Cerebellar nuclear complex (tissue), 1 donor: Measurements from ENCODE around the gene STAB1.

Source experiments
- DNase-seq, 2 experiments: peaks; one replicate each; lab custom pipeline; 2025; lab: John Stamatoyannopoulos, UW

Gene STAB1

DNA sequence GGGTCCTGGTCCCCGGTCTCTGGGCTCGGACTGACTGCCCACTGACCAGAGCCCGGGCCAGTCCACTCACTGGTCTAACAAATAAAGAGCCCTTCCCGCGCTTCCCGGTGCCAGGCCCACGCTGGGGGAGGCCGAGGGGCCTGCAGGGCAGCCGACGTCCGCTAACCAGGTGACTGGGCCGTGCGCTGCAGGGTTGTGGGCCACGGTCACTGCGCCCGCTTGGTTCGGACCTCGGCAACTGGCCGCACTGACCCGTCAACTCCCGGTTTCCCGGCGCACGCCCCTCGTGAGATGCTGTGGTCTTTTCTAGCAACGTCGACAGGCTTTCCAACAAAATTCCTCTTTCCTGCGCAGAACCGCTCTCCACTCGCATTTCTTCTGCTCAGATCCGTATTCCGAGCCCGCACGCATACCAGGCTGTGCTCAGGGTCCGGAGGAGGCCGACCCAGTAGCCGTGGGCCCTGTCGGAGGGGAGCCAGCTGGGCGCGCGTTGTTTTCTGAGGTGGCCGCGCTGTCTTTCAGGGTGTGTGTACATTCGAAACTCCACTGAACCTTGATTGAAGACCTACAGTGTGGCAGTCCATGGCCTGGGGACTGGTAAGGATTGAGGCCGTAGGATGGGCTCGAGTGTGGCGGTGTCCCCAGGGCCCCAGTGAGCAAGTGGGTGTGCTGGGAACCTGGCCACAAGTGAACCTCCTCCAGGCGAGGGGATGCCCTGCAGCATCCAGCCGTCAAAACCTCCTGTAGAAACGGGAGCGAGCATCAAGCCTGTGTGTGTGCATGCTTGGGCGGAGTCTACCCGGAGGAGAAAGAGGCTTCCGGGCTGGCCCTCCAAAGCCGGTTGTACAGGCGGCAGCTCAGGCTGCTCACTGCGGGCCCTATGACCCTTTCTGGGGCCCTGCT is 39.4 kb downstream of the STAB1 start:
- DNase-seq: no peak

DNA sequence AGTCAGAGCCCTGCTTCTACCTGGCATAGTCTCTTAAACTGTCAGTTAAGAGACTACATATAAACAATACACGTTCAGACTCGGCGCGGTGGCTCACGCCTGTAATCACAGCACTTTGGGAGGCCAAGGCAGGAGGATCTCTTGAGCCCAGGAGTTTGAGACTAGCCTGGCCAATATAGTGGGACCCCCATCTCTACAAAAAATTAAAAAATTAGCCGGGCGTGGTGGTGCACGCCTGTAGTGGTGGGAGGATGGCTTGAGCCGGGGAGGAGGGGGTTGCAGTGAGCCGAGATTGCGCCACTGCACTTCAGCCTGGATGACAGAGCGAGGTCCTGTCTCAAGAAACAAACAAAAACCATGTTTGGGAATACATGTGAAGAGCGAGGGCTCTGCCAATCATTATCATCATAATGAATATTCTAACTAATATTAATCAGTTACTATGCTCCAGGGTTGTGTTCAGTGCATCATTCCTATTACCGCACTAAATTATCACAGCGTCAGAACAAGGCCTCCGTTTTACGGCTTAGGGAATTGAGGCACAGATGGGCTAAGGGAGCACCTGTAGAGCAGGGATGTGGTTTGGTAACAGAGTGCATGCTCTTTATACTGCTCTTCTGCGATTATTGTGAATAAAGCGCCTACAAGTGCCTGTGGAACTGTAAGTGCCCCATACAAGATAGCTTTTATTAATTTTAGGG is 40.4 kb downstream of the STAB1 start:
- no peak for DNase-seq

DNA sequence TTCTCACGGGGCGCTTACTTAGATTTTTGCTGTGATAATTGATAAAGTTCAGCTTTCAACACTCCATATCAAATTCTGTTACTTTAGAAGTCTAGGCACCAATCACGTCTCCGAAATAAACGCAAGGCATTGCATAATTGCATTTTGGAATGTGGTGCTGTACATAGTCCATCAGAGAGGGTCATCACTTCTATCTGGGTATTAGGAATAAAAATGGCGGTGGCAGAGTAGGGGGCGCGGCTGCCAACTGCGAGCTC is 40.9 kb downstream of the STAB1 start:
- DNase-seq: no peak

DNA sequence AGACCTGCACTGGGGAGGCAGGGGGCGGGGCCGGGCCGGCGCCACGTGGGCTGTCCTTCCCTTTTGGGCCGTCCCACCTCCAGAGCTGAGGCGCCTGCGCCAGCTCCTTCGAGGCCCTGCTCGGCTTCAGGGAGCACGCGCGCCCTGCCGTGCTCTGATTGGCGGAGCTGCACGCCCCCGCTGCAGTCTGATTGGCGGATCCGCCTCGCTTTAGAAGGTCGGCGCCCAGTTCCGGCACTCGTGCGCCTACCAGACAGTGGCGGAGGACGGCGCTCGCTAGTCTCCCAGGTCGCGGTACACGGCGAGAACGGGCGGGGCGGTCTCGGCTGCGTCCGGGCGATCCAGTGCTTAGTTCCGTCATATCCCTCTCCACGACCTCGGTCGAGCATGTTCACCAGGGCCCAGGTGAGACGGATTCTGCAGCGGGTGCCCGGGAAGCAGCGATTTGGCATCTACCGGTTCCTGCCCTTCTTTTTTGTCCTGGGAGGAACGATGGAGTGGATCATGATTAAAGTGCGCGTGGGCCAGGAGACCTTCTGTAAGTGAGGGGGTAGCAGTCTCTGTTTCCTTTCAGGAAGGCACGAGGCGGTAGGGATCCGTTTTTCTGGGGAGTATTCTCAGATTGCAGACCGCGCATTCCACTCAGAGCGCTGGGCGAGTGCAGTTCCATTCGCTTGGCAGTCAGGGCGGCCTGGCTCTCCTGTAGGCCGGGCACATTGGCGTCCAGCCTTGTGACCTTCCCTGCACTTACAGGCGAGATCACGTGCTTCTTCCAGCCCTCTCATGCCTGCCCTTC is 41.4 kb downstream of the STAB1 start, which contains the start of gene UQCC5:
Gene UQCC5, plus strand, starts transcription at position 237 of the 796 bp plus-strand sequence. Its CDS starts 151 bp downstream, at position 388.
- peak; percentile 88 to 94 for DNase-seq

DNA sequence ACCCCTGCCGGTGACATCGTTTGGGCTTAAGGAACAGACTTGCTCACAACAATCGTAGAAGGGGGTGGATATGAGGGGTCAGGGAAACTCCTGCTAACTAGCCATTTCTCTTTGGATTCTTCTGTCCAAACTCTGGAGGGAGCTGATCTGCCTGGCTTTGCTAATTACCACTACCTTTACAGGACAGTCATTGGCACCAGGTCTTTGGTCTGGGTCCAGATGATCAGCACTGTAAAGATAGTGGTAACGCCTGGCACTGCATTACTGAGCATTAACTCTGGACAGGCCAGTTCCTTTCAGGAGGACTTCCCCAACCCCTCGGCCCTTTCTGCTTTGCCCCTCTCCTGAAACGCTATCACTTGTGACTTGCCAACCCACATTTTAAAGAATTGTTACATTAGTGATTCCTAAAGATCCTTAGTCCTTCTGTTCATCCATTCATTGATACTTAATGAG is 42.1 kb downstream of the STAB1 start:
- no peak for DNase-seq

DNA sequence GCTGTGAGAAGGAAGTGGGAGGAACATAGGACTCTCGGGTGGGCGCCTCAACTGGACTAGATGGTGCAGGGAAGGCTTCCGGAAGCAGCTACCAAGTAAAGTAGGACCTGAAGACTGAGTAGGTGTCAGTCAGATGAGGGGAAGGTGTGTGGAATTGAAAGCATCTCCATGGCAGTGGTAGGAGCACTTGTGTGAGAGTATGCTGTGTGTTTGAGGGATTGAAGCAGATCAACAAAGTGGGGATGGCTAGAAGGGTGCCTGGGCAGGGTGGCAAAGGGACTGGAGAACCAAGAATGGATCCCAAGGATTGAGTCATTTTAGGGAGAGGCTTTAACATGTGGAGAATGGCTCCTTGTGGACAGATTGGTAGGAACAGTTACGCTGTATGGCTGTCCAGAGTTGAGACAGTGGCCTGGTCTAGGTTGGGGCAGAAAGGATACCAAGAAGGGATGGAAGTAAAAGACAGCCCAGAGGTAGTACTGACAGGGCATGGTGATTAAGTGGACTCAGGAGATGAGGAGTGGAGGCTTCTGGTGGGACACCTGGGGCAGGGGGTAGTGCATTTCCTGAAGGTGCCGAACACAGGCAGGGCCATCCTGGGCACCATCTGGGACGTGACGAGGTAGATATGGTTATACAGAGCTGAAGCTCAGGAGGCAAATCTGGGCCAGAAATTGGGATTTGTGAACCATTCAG is 42.7 kb downstream of the STAB1 start:
- no peak for DNase-seq

DNA sequence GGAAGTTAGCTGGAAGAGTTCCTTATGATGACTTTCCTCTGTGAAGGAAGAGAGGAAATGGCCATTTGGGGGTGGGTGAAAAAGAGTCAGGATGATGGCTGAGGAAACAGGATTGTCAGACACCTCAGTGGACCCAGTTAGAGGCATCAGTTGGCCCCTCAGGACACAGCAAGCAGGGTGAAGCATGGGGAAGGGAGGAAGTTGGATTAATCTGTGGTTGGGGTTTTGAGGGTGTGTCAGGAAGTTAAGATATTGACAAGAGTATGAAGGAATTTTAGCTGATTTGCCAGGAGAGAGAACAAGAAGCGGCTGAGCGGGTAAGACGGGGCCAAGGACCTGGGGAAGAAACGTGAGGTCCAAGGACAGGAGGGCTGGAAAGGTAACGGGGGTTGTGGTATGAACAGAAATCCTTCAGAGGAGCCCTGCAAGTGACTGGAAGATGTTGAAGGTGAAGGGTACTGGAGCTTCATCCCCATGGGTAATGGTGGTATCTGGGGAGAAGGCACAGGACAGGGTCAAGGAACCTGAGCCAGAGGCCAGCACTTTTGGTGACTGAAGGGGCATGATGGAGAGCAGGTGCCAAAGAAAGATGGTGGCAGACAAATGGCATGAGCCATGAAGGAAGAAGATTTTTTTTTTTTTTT is 44.0 kb downstream of the STAB1 start:
- no peak for DNase-seq

DNA sequence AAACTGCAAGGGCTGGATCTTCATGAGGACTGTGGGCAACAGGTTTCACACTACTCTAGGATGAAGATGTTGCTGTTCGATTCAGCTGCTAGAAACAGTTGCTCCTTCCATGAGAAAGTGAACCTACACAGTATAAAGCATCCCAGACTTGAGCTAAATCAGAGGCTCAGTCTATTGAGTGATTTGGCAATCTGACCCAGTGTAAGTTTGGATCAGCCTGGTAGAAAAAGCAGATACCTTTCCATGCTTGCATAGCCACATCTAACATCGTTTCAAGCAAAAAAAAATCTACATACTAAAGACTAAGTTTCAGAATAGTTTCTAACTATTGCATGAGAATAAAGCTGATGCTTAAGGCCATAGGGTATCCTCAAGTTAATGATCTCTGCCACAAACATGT is 45.9 kb downstream of the STAB1 start:
- DNase-seq: no peak

DNA sequence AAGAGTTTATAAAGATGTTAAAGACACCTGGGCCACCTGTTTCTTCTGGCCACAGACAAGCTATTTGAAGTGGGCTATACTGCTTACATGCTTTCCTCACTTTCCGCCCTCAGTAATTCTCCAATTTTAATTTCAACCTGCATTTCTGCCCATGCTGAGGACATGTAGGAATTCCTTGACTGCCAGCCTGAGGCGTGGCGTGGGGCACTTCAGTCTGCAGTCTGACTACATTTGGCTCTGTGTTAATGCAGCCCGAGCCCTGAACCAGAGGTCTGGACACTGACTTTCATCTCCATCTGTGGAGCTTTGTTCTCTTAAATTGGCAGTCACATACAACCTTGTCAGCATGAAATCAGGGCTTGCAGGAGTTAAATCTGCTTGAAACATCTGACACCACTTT is 49.8 kb downstream of the STAB1 start:
- DNase-seq: no peak

DNA sequence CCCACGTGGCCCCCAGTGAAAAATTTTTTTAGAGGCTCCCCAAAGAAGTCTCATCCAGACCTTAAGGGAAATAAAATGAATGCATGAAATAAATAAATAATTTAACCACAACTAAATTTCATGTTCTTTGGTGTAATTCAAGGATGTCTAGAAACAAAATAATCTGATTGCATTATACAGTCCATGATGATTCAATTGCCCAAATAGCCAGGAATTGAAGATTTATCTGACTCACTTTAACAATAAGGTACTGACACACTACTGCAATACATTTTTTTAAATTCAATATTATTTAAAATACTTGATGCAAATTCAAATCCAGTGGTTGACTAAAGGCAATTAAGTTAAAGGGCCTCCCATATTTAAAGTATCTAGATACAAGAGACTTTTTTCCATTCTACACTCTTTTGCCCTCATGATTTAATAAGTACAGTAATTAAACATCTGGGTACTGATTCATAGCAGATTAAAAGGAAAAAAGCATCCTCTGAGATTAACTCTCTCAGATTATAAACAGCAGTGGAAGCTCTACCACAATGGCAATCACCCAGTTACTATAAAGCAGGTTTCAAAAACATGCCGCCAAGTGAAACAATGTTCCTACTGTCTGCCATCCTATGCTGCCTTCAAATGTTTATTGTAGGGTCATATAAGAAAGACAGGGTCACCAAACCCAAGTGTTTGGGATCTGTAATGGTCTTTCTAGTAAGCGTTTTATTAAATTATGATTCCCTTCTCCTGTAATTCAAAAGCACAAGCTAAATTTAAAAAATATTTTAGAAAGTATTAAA is 51.2 kb downstream of the STAB1 start:
- no peak for DNase-seq

DNA sequence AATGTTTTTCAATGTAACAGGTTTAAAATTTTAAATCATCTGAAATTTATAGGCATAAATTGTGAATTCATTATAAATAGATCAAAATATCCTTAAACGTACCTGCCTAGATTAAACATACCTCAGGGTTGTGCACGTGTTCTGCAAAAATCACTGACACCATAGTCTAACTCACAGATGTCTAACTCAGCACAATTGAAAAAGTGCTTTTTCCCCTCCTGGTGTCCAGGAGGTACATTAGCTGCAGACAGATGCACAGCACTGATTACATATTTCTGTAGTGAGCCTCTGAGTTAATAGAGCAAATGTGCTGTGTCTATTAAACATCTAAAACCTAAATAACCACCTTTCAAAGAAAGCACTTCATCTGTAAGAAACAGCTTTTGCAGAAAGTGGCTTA is 52.0 kb downstream of the STAB1 start:
- DNase-seq: no peak

DNA sequence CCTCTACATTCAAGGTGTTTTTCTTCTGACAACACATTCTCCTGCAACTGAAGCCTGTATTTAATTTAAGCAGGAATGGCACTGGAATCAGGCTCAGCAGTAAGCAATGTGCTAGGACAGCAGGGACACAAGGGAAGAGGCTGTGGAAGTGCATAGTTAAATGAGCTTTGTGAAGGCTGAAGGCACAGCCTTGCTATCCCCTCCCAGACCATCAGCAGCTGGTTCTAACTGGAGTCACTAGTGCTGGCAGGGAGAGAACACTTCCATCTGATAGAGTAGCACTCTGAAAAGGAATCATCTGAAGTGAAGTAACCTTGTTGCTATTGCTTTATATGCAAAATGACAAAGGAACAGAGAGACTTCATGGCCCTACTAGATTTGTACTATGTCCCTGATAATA is 56.0 kb downstream of the STAB1 start:
- no peak for DNase-seq

DNA sequence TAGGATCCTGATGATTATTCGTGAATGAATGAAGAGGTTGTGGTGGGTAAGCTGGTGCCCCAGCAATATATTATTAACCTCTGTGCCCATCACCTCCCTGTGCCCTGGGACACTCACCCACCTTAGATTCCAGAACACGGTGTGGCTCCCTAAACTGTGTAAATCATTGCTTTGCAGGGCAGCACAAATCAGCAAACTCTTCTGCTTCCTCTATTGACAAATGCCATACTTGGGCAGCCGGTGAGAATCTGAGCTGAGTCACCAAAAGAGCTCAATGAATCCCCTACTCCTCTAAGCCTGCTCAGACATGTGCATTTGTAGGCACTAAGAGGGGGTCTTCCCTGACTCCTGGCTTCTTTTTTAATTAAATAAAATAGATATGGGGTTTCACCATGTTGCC is 57.0 kb downstream of the STAB1 start:
- no peak for DNase-seq

DNA sequence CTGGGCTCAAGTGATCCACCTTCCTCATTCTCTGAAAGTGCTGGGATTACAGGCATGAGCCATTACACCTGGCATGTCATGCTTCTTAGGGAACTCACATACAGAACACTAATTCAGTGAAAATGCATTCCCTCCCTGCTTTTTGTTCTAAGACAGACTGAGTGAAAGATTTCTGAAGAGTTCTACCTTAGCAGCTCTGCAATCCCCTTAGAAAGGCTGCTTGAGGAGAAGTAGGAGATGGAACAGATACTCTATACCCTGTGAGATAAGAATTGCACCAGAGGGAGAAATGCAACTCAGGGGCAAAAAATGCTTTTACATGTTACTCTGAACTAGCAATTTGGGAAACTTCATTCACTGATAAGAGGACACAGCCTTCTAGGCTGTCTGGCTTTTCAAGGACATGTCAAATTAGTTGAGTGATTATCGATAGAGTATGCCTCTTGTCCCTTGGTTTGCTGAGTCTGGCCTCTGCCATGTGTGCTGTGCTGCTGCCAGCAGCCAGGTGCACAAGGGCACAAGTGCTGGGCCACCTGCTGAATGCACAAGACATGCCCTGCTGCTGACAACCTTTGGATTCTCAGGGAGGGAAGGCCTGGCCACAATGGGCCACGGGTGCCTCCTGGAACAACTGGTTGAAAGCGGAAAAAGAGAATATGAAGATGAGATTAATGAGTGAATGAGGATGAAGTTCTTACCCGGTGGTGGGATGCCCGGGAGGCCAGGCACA is 59.1 kb downstream of the STAB1 start:
- DNase-seq: no peak

DNA sequence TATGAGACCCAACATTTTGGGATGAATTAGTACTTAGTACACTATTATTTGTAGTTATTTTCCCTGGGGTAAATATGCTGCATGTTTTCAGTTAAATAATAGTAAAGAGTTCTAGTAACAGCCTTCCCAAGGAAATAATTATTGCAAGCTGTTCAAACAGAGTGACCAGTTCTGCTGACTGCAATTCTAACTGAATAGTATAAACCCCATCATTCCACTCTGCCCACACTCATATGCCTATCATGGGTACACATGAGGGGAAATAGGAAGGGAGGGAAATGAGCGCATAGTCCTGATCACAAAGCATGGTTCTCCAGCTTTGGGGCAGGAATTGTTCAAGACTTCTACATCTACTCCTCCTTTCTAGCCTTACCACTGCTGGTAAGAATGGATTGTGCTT is 59.9 kb downstream of the STAB1 start:
- no peak for DNase-seq

DNA sequence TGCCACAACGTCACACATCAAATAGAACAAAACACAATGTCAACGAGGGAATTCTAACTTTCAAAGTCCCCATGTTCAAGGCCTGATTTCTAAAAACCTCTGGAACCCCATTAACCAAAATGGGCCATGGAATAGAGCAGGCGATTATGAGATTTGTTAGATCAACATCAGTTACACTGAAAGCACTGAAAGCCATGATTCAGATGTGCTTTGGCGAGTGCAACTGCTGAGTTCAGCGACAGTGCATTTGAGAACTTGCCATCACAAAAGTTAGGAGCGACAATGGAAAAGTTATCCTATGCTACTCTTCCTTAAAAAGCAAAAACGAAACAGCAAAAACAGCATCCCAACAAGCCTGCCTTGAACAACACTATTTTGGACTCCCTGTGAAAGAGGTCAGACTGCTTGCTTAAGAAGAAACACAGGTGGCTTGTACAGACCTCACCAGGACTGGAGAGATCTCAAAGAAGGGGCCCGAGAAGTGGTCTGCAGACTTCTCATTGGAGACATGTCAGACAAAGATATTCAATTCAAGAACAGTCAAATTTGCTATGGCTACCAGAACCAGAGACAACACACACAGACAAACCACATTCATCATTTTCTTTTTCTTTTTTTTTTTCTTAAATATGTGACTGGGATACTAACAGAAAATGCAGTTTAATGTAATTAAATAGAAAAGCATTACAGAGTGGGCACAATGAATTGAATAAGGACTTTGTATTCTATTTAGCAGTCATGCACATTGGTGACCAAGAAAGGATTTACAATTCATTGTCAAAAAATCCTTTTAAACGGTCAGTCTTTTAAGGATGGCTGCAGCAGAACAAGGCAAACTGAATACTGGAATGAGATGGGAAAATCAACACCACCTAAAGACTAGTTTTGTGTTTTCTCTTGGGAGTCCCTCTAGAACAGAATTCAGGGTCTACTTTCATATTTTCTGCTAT is 62.1 kb downstream of the STAB1 start:
- DNase-seq: no peak

DNA sequence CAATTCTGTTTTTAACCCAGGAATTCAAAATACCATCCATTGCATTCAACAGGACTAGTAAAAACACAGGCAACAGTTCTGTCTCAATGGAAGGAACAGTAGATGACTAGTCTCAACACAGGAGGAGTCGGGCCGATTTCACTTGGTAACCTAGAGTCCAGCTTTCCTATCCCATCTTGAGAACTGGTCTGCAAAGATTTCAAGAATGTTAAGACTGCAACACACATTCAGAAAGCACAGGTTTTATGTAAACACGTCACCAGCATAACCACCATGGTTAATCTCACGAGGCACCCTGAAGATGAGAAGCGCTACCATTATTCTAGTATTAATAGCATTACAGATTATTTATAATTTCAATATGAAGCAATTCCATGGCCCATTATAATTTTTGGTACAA is 63.3 kb downstream of the STAB1 start:
- DNase-seq: no peak

DNA sequence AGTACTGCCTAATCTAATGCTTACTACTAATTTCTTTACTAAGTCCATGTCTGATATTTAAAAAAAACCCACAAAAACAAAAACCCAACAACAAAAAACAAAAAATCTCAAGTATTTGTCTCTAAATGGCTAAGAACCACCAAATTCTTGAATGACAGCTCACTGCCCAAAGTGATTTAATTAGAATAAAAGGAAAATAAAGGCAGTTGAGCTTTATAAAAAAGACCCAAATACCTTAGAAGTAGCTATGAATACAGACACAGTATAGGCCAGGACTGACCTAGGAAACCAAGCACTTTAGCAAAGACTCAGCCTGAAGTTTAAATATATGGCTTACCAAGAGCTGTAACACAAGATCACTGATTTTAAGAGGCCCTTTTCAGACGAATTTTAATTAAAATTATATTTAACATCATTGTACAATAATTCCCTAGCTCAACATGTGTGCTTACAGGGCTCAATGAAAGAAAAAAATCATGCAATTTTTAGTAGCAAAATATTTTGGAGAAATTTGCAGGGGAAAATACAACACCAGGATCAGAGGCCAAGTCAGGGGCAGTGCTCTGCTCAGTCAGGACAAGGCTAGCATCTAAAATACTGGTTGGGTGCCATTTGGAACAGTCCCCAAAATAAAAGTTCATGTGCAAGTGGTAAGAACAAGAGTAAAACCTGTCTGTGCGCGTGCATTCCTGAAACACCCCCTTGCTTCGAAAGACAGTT is 66.0 kb downstream of the STAB1 start:
- no peak for DNase-seq
